Measurements from ENCODE around the gene SLCO2A1.
"Not testable (repeated sequence)": the region's sequence is repeated elsewhere in the genome, so short reads cannot be mapped to it uniquely, and the experiment has no call there.

SLCO2A1 gene

GRCh38 chr3:134029734-134030378 lies at the start of gene SLCO2A1:
TSS of gene SLCO2A1 (minus strand) at chr3:134029925. CDS start at chr3:134029802, 123 bp downstream.
- no peak for DNase-seq

- no peak for DNase-seq
These were observed 49.4 kb upstream of the SLCO2A1 start for GRCh38 chr3:134079111-134079547.

- DNase-seq = no peak
These were observed 48.6 kb upstream of the SLCO2A1 start for GRCh38 chr3:134078169-134078831.

- DNase-seq = no peak
These were observed 48.0 kb upstream of the SLCO2A1 start for GRCh38 chr3:134077649-134078161.

GRCh38 chr3:134076851-134077250 lies 47.1 kb upstream of the SLCO2A1 start:
- DNase-seq = no peak

GRCh38 chr3:134075846-134076245 lies 46.1 kb upstream of the SLCO2A1 start:
- DNase-seq = no peak

- DNase-seq = no peak
These were observed 45.8 kb upstream of the SLCO2A1 start for GRCh38 chr3:134075568-134075825.

- no peak for DNase-seq
These were observed 45.3 kb upstream of the SLCO2A1 start for GRCh38 chr3:134074790-134075567.

- DNase-seq = no peak
These were observed 44.5 kb upstream of the SLCO2A1 start for GRCh38 chr3:134074001-134074789.

GRCh38 chr3:134073583-134073945 lies 43.8 kb upstream of the SLCO2A1 start:
- no peak for DNase-seq

- DNase-seq = no peak
These were observed 43.3 kb upstream of the SLCO2A1 start for GRCh38 chr3:134072881-134073582.

GRCh38 chr3:134070281-134070680 lies 40.6 kb upstream of the SLCO2A1 start:
- DNase-seq = not testable (repeated sequence)

GRCh38 chr3:134068429-134068828 lies 38.7 kb upstream of the SLCO2A1 start:
- DNase-seq = no peak

GRCh38 chr3:134067531-134068161 lies 37.9 kb upstream of the SLCO2A1 start:
- no peak for DNase-seq

- no peak for DNase-seq
These were observed 37.2 kb upstream of the SLCO2A1 start for GRCh38 chr3:134066651-134067530.

GRCh38 chr3:134066158-134066541 lies 36.4 kb upstream of the SLCO2A1 start:
- DNase-seq = no peak

GRCh38 chr3:134065252-134066157 lies 35.8 kb upstream of the SLCO2A1 start:
- no peak for DNase-seq

- DNase-seq = no peak
These were observed 34.4 kb upstream of the SLCO2A1 start for GRCh38 chr3:134064081-134064480.

- no peak for DNase-seq
These were observed 31.7 kb upstream of the SLCO2A1 start for GRCh38 chr3:134061401-134061800.
